Activated CD4-positive, alpha-beta T cell treated with anti-CD3 and anti-CD28 coated beads, Interleukin-2, amount 50 U/mL, for 1 hour (primary cell): Measurements from ENCODE around the gene AKAIN1.

Experiments
- DNase-seq: peaks from one replicate; pipeline ENCODE4 v3.0.0-alpha.2; 2020

Gene AKAIN1

DNA sequence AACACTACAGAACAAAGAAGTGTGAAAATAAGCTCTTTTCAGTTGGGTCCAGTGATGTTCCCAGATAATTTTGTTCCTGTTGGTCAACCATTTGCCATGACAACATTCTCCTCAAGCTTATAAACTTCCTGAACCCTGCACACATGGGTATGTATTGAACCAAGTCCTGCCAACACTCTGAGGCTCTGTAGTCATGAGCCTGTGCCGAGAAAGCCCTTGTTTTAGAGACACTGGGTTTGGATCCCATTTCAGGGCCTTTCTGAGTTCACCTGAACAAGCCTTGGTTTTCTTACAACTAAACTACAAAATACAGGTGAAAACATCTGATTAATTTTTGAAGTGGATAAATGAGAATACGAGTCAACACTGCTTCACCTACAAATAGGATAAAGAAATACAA is 38.5 kb downstream of the AKAIN1 start:
- DNase-seq: no peak

DNA sequence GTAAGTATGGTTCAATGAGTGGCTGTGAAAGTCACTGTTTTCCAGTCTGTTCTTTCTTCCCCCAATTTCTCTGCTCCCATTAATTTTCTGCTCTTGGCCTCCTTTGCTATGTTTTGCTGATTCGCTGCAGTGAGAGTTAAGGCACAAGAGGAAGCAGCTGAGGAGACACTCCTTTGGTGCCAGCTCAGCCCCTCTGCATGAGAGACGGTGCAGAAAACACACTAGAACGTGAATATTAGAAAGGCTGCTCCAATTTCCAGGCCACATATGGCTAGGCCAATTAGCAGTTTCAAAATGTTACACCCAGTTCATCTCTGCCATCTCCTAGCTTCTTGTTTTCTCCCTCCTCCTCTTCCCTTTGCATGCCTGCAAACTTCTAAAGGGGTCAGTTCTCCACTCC is 38.9 kb downstream of the AKAIN1 start:
- DNase-seq: no peak

DNA sequence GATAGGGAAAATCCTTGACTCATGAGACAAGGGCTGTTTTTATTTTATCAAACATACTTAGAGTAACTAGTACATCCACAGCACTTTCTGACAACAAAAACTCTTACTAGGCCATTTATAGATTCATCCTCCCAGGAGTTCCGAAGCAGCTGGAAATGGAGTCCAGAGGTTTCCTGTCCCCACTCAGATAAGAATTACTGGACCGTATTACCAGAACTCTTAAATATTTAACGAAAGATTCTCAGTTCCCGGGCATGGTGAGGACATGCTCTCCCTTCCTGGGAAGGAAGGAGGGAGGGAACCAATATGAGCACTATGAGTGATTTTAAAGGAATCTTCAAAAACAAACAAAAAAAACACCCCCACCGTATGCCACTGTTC is 41.2 kb downstream of the AKAIN1 start:
- no peak for DNase-seq

DNA sequence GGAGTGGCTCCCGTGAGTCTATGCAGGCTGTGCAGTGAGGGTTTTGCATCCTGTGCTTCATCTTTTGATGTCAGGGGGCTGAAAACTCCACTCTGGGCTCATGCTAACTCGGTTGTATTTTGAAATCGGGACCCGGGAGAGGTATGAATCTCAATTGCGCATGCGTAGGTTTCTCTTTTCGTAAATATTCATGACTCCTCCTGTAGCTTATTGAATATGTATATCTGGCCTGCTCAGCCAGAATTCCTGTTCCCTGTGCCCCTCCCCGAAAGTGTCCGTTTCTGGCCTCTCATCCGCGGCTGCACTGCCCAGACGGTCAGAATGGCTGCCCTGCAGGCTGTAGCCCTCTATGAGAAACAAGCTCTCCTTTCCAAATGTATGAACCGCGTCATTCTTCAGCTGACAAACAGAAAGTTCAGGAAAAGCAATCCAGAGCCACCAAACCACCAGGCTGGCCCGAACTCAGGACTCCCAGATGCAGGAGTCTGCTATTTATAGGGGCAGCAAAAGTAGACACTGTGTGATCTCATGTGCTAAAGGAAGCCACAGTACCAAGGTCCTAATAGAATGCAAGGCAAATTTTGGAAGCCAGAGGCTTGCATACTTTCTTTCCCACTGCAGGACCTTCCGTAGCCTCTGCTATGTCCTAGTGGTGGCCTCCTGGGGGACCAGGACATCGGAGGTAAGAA is 41.7 kb downstream of the AKAIN1 start:
- DNase-seq: no peak

DNA sequence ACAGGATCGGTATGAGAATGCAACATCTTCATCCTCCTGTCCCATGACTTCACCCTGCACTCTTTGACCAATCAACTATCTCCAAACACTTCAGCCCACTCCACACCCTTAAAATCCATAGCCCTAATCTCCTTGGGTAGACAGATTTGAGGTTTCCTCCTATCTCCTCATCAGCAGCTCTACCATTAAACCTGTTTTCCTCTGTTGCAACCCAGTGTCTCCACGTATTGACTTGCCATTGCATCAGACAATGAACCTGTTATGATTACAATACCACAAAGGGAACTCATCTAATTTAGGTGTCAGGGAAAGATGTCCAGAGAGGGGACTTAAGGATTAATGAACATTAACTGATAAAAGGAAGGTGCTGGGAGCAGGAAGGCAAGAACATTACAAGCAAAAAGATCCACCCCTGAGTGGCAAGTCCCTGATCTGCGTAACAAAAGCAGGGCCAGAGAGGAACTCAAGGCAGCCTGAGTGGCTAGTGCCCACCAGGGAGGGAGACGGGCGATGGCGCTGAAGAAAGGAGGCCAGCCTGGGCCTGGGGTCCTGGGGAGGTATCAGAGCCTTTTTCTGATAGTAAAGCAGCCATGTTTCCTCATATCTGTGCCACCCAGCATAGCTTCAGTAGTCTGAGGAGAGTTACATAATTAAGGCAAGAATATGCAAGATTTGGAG is 44.6 kb downstream of the AKAIN1 start:
- no peak for DNase-seq

DNA sequence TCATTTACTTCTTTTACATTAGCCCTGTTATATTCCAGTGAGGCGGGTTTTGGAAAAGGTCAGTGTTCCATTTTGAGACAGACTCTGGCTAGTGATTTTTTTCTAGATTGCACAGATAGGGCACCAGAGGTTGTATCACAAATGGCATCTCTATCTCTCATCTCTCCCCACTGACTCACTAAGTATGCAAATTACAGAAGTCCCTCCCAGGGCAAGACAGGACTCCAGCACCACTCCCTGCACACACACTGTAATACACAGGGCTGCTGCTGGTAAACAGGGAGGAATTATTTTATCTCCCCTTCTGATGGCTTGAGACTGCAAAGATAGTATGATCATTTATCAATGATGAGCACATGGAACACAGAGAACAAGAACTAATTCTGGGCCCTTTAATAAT is 46.2 kb downstream of the AKAIN1 start:
- DNase-seq: no peak

DNA sequence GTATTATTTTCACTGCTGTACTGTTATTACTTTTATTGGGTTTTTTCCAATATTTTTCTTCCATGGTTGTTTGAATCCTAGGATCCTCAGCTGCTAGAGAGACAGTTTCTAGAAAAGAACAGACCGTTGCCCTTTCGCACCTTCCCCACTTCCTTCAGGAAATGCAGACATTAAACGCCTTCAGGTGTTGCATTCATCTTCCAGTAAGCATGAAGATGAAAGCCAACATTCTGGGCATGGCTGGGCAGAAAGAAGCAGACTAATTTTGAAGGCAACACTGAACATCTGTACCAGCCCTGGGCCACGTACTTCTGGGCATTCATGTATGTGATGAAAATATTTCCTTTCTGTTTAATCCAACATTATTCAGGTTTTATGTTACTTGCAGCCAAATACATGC is 51.0 kb downstream of the AKAIN1 start:
- DNase-seq: no peak

DNA sequence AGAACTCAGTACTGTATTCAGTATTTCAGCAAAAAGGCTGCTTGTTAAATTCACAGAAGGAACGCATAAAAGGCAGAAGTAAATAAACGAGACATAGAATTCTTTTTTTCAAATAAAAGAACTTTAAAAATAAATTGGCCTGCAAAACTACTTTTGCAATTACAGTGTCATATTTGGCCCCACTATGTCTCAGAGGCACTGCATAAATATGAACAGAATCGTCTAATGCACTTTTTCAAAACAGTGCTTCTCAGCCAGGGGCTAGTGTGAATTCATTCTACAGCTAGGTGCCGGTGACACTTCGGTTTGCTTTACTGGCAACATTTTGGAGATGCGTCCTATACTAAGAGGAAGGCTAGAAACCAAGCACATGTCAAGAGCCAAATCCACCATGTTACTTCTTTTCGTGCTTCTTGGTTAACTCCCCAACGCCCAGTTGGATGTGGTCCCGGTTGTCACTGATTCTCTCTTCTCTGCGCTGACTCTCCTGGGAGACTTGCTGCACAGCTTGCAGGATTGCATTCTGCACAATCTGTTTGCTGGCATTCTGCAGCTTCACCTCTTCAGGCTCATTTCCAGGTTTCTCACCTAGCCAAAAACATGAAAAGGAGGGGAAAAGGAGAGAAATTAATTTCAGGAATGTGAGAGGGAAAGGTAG is 51.8 kb downstream of the AKAIN1 start:
- DNase-seq: no peak

DNA sequence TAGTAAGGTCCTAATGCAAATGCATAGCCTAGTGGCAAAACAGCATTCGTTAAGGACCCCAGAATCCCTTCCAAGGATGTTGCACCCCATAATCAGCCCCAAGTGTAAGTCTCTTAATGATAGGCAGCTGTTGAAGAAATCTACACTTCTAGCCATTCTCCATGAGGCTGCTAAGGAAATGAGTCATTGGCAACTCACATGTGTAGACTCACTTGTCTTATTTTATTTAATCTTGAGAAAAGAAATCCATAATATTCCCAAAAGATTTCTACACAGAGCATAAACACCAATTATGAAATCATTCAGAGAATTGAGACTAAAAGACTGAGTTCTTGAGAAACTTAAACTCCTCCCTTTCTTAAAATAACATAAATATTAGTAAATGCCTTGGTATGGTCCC is 52.4 kb downstream of the AKAIN1 start:
- no peak for DNase-seq

DNA sequence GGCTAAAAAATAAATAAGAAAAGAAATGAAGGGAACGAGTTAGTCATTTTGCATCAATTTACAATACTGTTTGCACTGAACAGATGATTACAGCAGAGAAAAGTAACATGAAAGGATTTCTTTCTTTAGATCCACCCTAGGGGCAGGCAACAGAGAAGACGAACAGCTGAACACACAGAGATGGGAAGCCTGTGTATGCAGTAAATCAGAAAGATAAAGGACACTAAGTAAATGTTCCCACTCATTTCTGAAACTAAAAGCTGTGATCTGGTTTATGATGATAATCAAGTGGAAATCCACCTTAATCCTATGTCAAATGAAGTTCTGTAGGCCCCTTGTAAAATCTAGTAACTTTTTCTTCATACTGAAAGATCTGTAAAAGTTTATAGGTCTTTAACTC is 54.2 kb downstream of the AKAIN1 start:
- DNase-seq: no peak

DNA sequence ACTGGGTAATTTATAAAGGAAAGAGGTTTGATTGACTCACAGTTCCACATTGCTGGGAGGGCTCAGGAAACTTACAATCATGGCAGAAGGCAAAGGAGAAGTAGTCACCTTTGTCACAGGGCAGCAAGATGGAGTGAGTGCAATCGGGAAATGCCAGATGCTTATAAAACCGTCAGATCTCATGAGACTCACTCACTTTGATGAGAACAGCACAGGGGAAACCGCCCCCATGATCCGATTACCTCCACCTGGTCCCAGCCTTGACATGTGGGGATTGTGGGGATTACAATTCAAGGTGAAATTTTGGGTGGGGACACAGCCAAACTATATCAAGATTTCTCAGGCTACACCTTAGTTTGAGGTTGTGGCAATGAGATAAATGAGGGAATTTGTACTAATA is 54.9 kb downstream of the AKAIN1 start:
- DNase-seq: no peak

DNA sequence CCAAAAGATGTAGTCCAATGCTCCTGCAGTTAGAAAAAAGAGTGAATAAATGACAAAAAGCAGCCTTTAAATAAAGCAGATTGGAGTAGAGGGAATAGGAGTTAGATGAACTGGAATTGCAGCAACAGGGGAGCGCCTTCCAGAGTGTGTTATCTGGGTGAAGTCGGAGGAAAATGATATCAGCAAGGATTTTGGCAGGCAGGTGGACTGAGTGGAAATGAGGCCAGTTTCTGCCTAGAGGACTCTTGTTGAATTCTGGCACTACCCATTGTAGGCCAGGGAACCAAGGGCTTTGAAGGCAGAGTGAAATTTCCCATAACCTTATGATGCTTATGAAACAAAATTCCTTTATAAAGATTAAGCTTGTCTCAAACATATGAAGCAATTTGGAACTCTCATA is 59.8 kb downstream of the AKAIN1 start:
- DNase-seq: no peak

DNA sequence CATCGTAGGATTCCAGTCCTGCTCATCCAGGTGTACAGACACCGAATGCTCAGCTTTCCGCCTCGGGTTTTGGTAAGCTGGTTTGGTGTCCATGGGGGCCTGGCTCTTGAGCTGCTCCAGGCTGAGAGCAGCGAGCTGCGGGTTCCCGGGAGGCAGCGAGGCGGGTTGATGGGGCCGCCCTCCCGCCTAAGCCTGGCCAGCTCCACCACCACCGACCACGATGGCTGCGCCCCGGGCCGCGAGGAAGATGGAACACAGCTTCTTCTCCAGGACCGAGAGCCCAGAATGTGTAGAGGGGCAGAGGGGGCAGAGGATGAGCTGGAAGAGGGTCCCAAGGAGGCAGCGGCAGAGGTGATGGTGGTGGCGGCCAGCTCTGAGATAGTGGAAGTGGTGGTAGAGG is 64.1 kb downstream of the AKAIN1 start:
- no peak for DNase-seq

DNA sequence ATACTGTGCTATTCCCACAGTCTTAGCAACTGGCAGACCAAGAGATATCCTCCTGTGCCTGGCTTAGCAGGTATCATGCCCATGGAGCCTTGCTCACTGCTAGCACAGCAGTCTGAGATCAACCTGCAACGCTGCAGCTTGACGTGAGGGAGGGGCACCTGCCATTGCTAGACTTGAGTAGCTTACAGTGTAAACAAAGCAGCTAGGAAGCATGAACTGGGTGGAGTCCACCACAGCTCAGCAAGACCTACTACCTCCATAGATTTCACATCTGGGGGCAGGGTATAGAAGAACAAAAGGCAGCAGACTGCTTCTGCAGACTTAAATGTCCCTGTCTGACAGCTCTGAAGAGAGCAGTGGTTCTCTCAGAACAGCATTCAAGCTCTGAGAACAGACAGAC is 74.8 kb downstream of the AKAIN1 start:
- DNase-seq: no peak

DNA sequence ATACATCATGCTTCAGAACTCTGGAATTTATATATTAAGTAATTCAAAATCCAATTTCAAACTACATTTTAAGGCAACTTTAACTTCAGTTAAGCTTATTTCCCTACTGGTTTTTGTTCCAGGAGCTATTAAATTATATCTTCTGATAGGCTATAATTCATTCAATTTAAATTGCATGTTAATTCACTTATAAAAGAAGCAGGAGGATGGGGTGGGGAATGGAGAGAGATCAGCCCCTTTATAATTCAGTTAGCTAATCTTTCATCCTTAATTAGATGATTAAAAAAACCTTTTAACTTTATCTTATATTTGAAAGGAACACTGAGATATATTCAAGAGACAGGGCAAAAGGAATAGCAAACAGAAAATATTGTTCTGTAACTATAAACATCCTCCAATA is 86.8 kb downstream of the AKAIN1 start:
- DNase-seq: no peak

DNA sequence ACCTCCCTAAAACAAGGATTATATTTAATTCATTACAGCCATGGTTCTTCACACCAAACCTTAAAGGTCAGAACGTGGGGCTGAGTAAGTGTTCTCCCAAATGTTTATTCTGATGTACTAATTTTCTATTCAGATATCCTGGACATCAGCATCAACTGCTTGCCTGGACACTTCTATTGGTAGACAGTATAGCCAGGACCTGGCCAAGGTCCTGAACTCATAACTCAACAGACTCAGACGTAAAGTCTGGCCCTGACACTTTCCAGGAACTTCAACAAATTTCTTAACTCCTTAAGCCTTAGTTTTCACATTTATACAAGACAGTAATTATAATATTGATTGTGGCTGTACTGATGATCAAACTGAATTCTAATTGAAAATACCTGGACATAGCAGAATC is 89.1 kb downstream of the AKAIN1 start:
- no peak for DNase-seq

DNA sequence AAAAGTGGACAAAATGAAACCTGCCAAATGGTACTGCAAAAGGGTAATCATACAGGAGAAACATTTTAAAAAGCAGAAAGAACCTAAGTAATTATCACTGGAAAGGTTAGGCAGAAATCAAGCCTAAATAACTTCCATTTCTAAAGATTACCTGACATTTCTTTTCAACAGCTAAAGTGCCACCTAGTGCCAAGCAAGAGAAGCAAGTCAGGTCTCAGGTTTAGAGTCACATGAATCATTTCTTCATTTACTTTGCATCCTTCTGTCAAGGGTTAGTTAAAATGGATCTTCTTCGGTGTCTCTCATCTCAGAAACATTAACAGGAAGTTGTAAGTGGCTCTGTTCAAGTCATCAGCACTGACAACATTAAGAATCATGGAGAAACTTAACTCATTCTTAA is 90.3 kb downstream of the AKAIN1 start:
- DNase-seq: no peak

DNA sequence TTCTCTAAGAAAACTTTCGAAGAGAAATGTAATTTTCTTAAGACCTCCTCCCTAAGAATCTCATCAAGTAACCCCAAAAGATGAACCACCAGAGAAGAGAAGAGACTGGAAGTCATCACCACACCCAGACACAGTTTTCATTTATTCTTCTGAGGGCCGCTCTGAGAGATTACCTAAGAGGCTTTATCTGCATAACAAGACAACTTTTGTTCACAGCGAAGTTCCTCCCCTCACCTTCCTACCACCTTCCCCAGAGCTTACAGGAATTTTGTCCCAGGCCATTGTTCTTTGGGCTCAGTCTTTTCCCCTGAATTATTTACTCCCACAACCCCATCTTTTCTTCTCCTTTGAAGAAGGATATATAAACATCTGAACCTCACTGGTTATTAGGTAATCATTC is 92.8 kb downstream of the AKAIN1 start:
- no peak for DNase-seq

DNA sequence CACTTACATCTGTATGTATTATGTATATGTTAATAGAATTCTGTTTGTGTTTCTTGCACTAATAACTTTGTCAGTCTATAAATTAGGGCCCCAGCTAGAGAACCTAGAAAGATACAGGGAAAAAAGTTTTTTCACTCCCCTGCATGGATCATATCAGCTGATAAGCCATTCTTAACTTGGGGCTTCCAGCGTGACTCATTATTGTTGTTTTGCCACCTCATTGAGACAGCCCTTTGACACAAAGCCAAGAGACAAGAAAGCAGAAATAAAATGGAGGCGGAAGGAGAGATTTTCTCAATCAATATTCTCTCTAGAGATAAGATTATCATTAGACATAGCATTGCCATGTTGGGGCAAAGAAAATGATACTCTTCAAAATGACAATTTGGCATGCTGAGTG is 93.4 kb downstream of the AKAIN1 start:
- DNase-seq: no peak

DNA sequence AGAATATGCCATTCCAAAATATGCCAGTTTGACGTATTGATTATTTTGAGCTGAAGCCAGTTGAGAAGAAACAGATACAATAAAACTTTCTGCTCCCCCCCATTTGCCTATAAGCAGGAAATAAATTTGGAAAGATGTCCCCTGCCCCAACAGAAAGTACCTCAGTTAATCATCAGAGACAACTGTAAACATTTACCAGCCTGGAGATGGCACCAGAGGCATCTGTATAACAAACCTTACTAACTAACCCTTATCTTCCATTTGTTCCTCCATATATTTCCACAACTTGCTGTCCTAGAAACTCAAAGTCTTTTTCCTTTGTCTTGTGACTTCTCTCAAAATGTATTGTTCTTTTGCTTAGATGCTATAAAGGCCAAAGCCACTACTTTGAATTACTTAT is 93.8 kb downstream of the AKAIN1 start:
- DNase-seq: no peak

DNA sequence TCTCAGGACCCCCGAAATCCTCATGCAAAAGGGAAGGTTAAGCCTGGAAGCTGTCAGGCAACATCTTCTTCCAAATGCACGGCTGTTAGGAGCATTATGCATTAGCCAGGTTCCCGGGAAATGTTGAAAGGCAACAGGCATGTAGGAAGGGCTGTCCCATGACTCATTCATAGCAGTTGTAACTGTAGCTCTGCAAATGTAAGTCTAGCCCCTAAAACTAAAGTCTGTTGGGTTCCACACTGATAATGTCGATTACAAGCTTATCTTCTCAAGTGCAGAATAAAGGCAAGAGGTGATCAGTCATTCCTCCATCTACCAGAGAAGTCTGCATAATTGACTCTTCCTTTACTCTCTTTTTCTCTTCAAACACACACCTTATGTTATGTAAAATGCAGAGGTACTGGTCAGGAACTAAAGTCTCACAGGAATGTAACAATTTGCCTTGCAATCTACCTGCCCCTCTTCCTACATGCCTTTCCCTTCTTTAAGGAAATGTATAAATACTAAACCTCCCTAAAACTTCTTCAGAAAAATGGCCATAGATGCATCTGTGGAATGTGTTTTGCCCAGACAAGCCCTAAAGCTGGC is 99.8 kb downstream of the AKAIN1 start:
- no peak for DNase-seq

DNA sequence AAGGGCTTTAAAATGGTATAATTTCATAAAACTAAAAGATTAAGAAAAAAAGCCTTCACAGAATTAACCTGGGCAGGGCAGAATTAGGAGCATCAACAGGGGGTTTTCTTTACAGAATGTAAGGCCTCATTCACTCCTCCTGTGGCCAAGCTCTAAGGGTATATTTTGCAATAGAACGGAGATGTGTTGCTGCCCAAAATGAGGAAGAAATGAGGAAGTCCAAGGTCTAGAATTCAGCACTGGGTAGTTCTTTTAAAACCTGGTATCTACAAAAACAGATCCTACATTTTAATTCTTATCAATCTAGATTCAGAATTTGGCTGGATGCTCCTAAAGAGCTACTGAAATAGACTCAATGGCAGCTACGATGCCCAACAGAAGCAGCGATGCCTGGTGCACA is 101.8 kb downstream of the AKAIN1 start:
- DNase-seq: no peak

DNA sequence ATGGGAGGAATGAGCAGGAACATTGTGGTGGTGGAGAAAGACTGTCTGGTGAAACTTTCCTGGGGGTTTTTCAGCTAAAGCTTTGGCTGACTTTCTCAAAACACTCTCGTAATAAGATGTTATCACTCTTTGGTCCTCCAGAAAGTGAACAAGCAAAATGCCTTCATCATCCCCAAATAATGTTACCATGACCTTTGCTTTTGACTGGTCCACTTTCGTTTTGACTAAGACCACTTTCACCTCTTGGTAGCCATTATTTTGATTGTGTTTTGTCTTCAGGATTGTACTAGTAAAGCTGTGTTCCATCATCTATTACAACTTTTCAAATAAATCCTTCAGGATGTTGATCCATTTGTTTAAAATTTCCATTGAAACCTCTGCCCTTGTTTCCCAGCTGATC is 103.2 kb downstream of the AKAIN1 start:
- DNase-seq: no peak
